BLaER1 (cell line): ENCODE measurements around the gene CEP57.
"Not testable (repeated sequence)": the region's sequence is repeated elsewhere in the genome, so short reads cannot be mapped to it uniquely, and the experiment has no call there.

Experiments
- H3K27ac ChIP-seq: shearing (Covaris generic); formaldehyde crosslinking; 2 replicates; pipeline ENCODE4 v1.8.1; 2022
- H3K27me3 ChIP-seq: shearing (Covaris generic); formaldehyde crosslinking; 2 replicates; pipeline ENCODE4 v1.8.1; 2022
- H3K36me3 ChIP-seq: shearing (Covaris generic); formaldehyde crosslinking; 2 replicates; pipeline ENCODE4 v1.8.1; 2022
- H3K4me1 ChIP-seq: shearing (Covaris generic); formaldehyde crosslinking; 2 replicates; pipeline ENCODE4 v1.8.1; 2022
- H3K4me2 ChIP-seq: shearing (Covaris generic); formaldehyde crosslinking; 2 replicates; pipeline ENCODE4 v1.8.1; 2022
- H3K4me3 ChIP-seq: shearing (Covaris generic); formaldehyde crosslinking; 2 replicates; pipeline ENCODE4 v1.8.1; 2022
- H3K9ac ChIP-seq: shearing (Covaris generic); formaldehyde crosslinking; 2 replicates; pipeline ENCODE4 v1.8.1; 2022
- H3K9me3 ChIP-seq: shearing (Covaris generic); formaldehyde crosslinking; 2 replicates; pipeline ENCODE4 v1.8.1; 2022
- H4K20me1 ChIP-seq: shearing (Covaris generic); formaldehyde crosslinking; 2 replicates; pipeline ENCODE4 v1.8.1; 2022
- Cebpa-rat ChIP-seq: shearing (Covaris generic); IDR thresholded peaks from 2 replicates; pipeline ENCODE4 v1.8.1; 2022

Gene CEP57

DNA sequence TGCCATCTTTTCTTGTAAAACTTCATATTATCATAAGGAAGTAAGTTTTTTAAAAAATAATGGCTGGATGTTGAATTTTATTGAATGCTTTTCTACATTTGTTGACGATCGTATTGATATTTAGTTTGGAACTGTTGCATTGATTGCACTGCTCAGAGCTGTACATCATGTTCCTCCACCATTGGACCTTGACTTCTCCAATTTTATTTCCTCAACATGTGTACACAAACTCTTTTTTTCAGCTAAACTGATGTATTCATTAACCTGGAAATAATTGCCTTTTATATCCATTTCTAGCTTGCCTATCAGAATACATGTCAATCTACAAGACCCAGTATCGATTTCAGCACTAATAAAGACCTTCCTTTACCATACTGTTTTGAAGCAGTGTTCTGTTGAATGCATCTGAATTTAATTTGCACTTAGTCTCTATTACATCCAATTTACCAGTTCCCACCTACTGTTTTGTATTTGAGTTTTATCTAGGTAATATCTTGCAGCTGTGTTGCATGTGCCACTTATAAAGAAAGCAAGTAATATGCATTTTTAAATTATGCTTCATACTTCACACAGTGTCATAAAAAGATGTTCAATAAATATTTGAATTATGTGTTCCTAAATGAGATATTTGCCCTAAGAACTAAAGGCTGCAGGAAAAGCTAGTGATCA is 5.5 kb downstream of the CEP57 start:
- TF ChIP-seq Cebpa-rat: no peak
- peaks cover 28% of the 10 kb centered on the region for H3K36me3 ChIP-seq
- H4K20me1 ChIP-seq: peaks cover 81% of the 10 kb centered on the region
- no peak overlapping the region for H3K4me2 ChIP-seq
- no peak overlapping the region for H3K4me3 ChIP-seq
- H3K4me1 ChIP-seq: peaks cover 16% of the 10 kb centered on the region
- H3K9ac ChIP-seq: no peak overlapping the region
- H3K27ac ChIP-seq: no peak overlapping the region
- H3K27me3 ChIP-seq: no peaks in the 10 kb centered on the region
- H3K9me3 ChIP-seq: no peaks in the 10 kb centered on the region

DNA sequence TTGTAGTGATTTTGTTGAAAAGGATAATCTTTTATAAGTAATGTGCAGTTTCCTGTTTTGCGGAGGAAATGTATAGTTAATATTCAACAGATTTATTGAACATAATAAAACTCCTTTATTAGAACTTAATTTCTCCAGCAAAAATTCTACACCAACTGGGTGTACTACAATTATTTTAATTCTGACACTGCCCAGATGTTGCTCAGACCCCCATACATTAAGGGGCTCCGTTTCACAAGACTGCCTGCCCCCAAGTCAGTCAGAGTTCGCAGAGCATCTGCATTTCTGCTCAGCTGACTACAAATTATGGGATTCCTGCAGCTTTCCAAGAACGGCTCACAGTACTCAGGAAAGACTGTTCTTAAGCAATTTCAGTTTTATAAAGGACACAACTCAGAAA is 6.2 kb downstream of the CEP57 start:
- H3K4me3 ChIP-seq: no peak overlapping the region
- no peaks in the 10 kb centered on the region for H3K9me3 ChIP-seq
- H3K9ac ChIP-seq: no peak overlapping the region
- TF ChIP-seq Cebpa-rat: no peak
- H3K27ac ChIP-seq: no peak overlapping the region
- H3K4me2 ChIP-seq: no peak overlapping the region
- H3K4me1 ChIP-seq: peaks cover 12% of the 10 kb centered on the region
- H4K20me1 ChIP-seq: peaks cover 76% of the 10 kb centered on the region
- H3K36me3 ChIP-seq: peaks cover 28% of the 10 kb centered on the region
- no peaks in the 10 kb centered on the region for H3K27me3 ChIP-seq

DNA sequence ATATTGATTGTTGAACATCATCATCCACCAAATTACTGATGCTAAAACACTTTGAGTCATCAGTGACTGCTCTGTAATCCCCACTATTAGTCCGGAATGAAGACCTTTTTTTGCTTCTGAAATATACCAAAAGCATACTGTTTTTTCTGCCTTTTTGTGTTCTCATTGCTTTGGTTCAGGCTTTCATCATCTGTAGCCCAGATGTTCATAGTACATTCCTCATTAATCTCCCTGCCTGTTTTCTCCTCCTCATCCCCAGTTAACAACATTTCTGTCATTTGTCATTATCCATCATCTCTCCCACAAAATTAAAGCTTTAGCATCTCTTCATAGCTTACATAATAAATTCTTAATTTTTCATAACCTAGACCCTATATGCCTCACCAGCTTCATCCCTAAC is 9.2 kb downstream of the CEP57 start:
- Histone ChIP-seq H3K36me3 (peaks cover 52% of the 10 kb centered on the region), H3K27me3 (no peaks in the 10 kb centered on the region), H4K20me1 (peaks cover 46% of the 10 kb centered on the region), H3K4me3 (no peak overlapping the region), H3K4me1 (no peaks in the 10 kb centered on the region), H3K9me3 (no peaks in the 10 kb centered on the region), H3K9ac (no peak overlapping the region), H3K4me2 (no peak overlapping the region), H3K27ac (no peak overlapping the region)
- no peak for TF ChIP-seq Cebpa-rat

DNA sequence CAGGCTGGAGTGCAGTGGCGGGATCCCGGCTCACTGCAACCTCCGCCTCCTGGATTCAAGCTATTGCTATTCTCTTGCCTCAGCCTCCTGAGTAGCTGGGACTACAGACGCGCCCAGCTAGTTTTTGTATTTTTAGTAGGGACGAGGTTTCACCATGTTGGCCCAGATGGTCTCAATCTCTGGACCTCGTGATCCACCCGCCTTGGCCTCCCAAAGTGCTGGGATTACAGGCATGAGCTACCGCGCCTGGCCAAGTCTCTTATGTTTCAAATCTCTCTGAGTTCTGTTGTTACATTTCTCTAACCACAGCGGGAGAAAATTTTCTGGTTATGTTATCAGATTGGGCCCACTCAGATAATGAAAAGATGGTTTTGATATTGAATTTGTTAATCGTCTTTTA is 10.1 kb downstream of the CEP57 start:
- Histone ChIP-seq H3K4me1 (no peaks in the 10 kb centered on the region), H3K9ac (no peak overlapping the region), H3K9me3 (no peaks in the 10 kb centered on the region), H3K4me2 (no peak overlapping the region), H4K20me1 (peaks cover 37% of the 10 kb centered on the region), H3K36me3 (peaks cover 60% of the 10 kb centered on the region), H3K27me3 (no peaks in the 10 kb centered on the region), H3K27ac (no peak overlapping the region), H3K4me3 (no peak overlapping the region)
- no peak for TF ChIP-seq Cebpa-rat

DNA sequence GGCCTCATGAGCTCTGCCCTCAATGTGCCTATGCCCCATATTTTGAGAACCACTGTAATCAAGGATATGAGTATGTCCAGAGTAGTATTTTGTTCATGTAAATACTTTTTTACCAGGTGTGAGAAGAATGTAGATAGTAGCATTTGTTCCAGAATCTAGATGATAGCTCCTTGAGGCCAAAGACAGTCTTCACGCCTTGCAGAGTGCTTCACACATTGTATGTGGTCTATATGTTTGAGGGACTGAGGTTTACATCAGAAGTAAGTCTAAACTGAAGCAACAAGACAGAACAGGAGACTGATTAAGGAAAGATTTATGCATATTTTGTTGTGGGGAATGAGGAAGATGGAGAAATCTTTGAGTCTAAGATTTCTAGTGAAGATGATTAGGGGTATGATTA is 12.5 kb downstream of the CEP57 start:
- Histone ChIP-seq H3K4me1 (no peaks in the 10 kb centered on the region), H3K4me2 (no peak overlapping the region), H4K20me1 (peaks cover 15% of the 10 kb centered on the region; the same call in 1 of the 2 replicates), H3K27ac (no peak overlapping the region), H3K9ac (no peak overlapping the region), H3K4me3 (no peak overlapping the region), H3K9me3 (peaks cover 14% of the 10 kb centered on the region), H3K36me3 (peaks cover 78% of the 10 kb centered on the region), H3K27me3 (no peaks in the 10 kb centered on the region)
- TF ChIP-seq Cebpa-rat: no peak

DNA sequence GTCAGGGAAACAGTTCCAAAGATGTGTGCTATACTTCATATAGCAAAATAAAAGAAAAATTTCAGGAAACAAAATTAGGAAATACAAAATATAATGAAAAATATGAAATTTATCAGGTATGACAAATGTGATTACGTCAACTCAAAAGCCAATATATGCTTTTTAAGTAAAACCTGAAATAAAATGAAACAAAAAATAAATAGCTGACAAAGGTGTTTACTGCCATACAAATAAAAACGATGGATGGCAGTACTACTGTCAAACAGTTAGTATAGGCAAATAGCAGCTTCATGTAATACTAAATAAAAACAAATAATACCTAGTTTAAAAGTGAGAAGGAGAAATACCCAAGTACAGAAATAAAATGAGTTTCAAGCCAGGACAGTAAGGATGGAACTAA is 13.7 kb downstream of the CEP57 start:
- peaks cover 3% of the 10 kb centered on the region; the same call in 1 of the 2 replicates for H4K20me1 ChIP-seq
- no peaks in the 10 kb centered on the region for H3K27me3 ChIP-seq
- no peaks in the 10 kb centered on the region for H3K4me1 ChIP-seq
- H3K4me2 ChIP-seq: no peak overlapping the region
- TF ChIP-seq Cebpa-rat: no peak
- H3K9ac ChIP-seq: no peak overlapping the region
- H3K36me3 ChIP-seq: peaks cover 77% of the 10 kb centered on the region
- H3K4me3 ChIP-seq: no peak overlapping the region
- H3K27ac ChIP-seq: no peak overlapping the region
- H3K9me3 ChIP-seq: peaks cover 14% of the 10 kb centered on the region

DNA sequence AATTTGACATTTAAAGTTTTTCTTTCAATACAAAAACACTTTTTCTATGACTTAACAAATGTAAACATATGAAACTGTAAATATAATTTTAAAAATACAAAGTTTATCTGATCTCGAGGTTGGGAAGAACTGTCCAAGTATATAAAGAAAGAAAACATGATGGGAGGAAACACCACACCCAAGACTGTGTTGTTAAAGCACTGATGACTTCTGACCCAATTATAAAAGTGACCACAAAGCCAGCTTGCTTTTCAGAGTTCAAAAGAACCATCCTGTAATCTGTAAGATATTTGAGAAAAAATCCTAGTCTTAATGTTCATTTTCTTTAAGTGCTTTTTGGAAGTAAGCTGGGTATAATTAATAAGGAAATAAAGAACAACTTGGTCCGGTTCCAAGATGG is 15.6 kb downstream of the CEP57 start:
- Histone ChIP-seq H3K36me3 (peaks cover 58% of the 10 kb centered on the region), H3K4me1 (no peaks in the 10 kb centered on the region), H3K4me3 (no peak overlapping the region), H3K27me3 (no peaks in the 10 kb centered on the region), H3K27ac (no peak overlapping the region), H3K9ac (no peak overlapping the region), H3K9me3 (peaks cover 14% of the 10 kb centered on the region), H4K20me1 (no peaks in the 10 kb centered on the region), H3K4me2 (no peak overlapping the region)
- no peak for TF ChIP-seq Cebpa-rat

DNA sequence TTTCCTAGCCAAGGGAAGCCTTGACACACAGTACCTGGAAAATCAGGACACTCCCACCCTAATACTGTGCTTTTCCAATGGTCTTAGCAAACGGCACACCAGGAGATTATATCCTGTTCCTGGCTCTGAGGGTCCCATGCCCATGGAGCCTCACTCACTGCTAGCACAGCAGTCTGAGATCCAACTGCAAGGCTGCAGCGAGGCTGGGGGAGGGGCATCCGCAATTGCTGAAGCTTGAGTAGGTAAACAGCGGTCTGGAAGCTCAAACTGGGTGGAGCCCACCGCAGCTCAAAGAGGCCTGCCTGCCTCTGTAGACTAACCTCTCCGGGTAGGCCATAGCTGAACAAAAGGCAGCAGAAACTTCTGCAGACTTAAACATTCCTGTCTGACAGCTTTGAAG is 16.2 kb downstream of the CEP57 start:
- H3K9ac ChIP-seq, H3K27ac ChIP-seq, H3K4me1 ChIP-seq, H3K27me3 ChIP-seq, H3K4me2 ChIP-seq, H3K4me3 ChIP-seq, H4K20me1 ChIP-seq: not testable (repeated sequence)
- H3K9me3 ChIP-seq: peaks cover 14% of the 10 kb centered on the region
- H3K36me3 ChIP-seq: peaks cover 58% of the 10 kb centered on the region

DNA sequence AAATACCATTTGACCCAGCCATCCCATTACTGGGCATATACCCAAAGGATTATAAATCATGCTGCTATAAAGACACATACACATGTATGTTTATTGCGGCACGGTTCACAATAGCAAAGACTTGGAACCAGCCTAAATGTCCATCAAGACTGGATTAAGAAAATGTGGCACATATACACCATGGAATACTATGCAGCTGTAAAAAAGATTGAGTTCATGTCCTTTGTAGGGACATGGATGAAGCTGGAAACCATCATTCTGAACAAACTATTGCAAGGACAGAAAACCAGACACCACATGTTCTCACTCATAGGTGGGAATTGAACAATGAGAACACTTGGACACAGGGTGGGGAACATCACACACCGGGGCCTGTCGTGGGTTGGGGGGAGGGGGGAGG is 20.8 kb downstream of the CEP57 start:
- peaks cover 51% of the 10 kb centered on the region for H3K36me3 ChIP-seq
- H3K4me1 ChIP-seq, H3K4me3 ChIP-seq, H3K9ac ChIP-seq, H3K27me3 ChIP-seq, H4K20me1 ChIP-seq, H3K4me2 ChIP-seq, H3K27ac ChIP-seq: not testable (repeated sequence)
- peaks cover 14% of the 10 kb centered on the region for H3K9me3 ChIP-seq

DNA sequence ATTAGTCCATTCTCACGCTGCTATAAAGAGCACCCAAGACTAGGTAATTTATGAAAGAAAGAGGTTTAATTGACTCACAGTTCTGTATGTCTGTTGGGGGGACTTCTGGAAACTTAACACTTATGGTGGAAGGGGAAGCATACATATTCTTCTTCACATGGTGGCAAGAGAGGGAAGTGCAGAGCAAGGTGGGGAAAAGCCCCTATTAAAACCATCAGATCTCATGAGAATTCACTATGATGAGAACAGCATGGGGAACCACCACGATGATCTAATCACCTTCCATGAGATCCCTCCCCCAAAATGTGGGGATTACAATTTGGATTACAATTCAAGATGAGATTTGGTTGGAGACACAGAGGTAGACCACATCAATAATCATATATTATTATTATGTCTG is 25.7 kb downstream of the CEP57 start:
- no peaks in the 10 kb centered on the region for H3K4me1 ChIP-seq
- H3K27me3 ChIP-seq: no peaks in the 10 kb centered on the region
- no peaks in the 10 kb centered on the region for H4K20me1 ChIP-seq
- H3K4me2 ChIP-seq: no peak overlapping the region
- H3K9ac ChIP-seq: no peak overlapping the region
- H3K9me3 ChIP-seq: no peaks in the 10 kb centered on the region
- no peak for TF ChIP-seq Cebpa-rat
- H3K27ac ChIP-seq: no peak overlapping the region
- peaks cover 79% of the 10 kb centered on the region for H3K36me3 ChIP-seq
- no peak overlapping the region for H3K4me3 ChIP-seq

DNA sequence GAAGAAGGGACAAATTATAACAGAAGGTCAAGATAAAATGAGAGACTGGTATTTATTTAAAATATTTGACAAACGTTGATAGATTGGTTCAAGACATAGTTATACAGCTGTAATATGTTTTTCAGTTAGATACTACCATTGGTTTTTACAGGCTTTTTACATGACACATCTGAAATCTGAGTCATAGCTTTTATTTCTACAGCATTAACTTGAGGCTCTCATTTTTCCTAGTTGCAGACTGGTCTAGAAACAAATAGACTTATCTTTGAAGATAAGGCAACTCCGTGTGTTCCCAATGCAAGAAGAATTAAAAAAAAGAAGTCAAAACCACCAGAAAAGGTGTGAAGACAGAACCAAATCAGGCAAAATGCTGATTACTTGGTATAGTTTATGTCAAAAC is 31.3 kb downstream of the CEP57 start:
- Histone ChIP-seq H4K20me1 (no peaks in the 10 kb centered on the region), H3K4me2 (no peak overlapping the region), H3K27me3 (no peaks in the 10 kb centered on the region), H3K4me1 (no peaks in the 10 kb centered on the region), H3K4me3 (no peak overlapping the region), H3K9me3 (no peaks in the 10 kb centered on the region), H3K36me3 (peaks cover 91% of the 10 kb centered on the region), H3K27ac (no peak overlapping the region), H3K9ac (no peak overlapping the region)
- no peak for TF ChIP-seq Cebpa-rat
